Calu3 (cell line): Measurements from ENCODE around the gene SLC26A6. TPM values are rescaled to one million over a fixed set of nuclear protein-coding genes. Genes with fewer than 3 reads are reported as not detected.

Experiments used
- BruUV-seq: library from RNA; stranded (reverse); fragments of 400-500 nt; replicated peaks from 2 replicates; lab custom pipeline; 2021; lab: Mats Ljungman, UMichigan
- CTCF ChIA-PET: fragments of 300-600 bp; sonication (Branson Sonifier 250); formaldehyde crosslinking; loops from one replicate; lab custom pipeline; 2022; ENCODE audit warnings: antibody characterized with exemption; lab: Charles Lee
- DNase-seq: peaks from one replicate; pipeline ENCODE4 v3.0.0; 2022
- H3K27ac Mint-ChIP-seq: one replicate; pipeline ENCODE4 v1.8.0; 2022; ENCODE audit warnings: mixed read lengths; ENCODE audit not compliant: unreplicated experiment
- H3K27me3 Mint-ChIP-seq: one replicate; pipeline ENCODE4 v1.8.0; 2022; ENCODE audit warnings: mixed read lengths; ENCODE audit not compliant: unreplicated experiment
- H3K36me3 Mint-ChIP-seq: one replicate; pipeline ENCODE4 v1.8.0; 2022; ENCODE audit warnings: mild to moderate bottlenecking, moderate library complexity, mixed read lengths; ENCODE audit not compliant: insufficient read depth, unreplicated experiment
- H3K4me1 Mint-ChIP-seq: one replicate; pipeline ENCODE4 v1.8.0; 2022; ENCODE audit warnings: mild to moderate bottlenecking, low read depth, mixed read lengths; ENCODE audit not compliant: unreplicated experiment
- H3K4me3 Mint-ChIP-seq: one replicate; pipeline ENCODE4 v1.8.0; 2022; ENCODE audit warnings: mild to moderate bottlenecking, low read depth, moderate library complexity, mixed read lengths; ENCODE audit not compliant: unreplicated experiment
- H3K9me3 Mint-ChIP-seq: one replicate; pipeline ENCODE4 v1.8.0; 2022; ENCODE audit warnings: low read depth, mixed read lengths; ENCODE audit not compliant: unreplicated experiment
- intact Hi-C: fragments of 100-400 bp; cut with micrococcal nuclease; formaldehyde crosslinking; loops from one replicate; pipeline ENCODE4 v1.10.0; 2022; ENCODE audit not compliant: unreplicated experiment
- total RNA-seq: library from RNA; stranded (reverse); gene quantifications from 2 replicates; pipeline ENCODE4 v1.2.3, GENCODE V29; 2022
- TF ChIP-seq, protein P1 (sequence below): fragments of 200-600 bp; IDR thresholded peaks from one replicate; pipeline ENCODE4 v1.8.0; 2022; ENCODE audit warnings: antibody characterized with exemption; ENCODE audit not compliant: unreplicated experiment

Gene SLC26A6
- total RNA-seq, 1 experiment from 2014 or later, result 27.0 TPM

- no peak for DNase-seq
- no TSS peak for BruUV-seq
- TF ChIP-seq, protein P1, sequence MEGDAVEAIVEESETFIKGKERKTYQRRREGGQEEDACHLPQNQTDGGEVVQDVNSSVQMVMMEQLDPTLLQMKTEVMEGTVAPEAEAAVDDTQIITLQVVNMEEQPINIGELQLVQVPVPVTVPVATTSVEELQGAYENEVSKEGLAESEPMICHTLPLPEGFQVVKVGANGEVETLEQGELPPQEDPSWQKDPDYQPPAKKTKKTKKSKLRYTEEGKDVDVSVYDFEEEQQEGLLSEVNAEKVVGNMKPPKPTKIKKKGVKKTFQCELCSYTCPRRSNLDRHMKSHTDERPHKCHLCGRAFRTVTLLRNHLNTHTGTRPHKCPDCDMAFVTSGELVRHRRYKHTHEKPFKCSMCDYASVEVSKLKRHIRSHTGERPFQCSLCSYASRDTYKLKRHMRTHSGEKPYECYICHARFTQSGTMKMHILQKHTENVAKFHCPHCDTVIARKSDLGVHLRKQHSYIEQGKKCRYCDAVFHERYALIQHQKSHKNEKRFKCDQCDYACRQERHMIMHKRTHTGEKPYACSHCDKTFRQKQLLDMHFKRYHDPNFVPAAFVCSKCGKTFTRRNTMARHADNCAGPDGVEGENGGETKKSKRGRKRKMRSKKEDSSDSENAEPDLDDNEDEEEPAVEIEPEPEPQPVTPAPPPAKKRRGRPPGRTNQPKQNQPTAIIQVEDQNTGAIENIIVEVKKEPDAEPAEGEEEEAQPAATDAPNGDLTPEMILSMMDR, result no peak
- no peaks in the 10 kb centered on the region for H3K27me3 Mint-ChIP-seq
- no peaks in the 10 kb centered on the region for H3K9me3 Mint-ChIP-seq
- H3K27ac Mint-ChIP-seq, result no peak overlapping the region
- no peak overlapping the region for H3K4me3 Mint-ChIP-seq
- intact Hi-C loops, result no loop called here
- H3K36me3 Mint-ChIP-seq, result peaks cover 21% of the 10 kb centered on the region
- H3K4me1 Mint-ChIP-seq, result no peaks in the 10 kb centered on the region
- CTCF ChIA-PET, result no interaction called here
Observed at GRCh38 chr3:48672522-48672921, 37.3 kb upstream of the SLC26A6 start.

- BruUV-seq, result no TSS peak
- Mint-ChIP-seq H3K9me3 (no peaks in the 10 kb centered on the region), H3K4me3 (no peak overlapping the region), H3K36me3 (peaks cover 51% of the 10 kb centered on the region), H3K4me1 (peaks cover 14% of the 10 kb centered on the region), H3K27me3 (no peaks in the 10 kb centered on the region), H3K27ac (no peak overlapping the region)
- CTCF ChIA-PET, result interaction anchor here (1.1 kb wide), 1 partner anchor 10 kb away, joined by 3 read pairs; no protein-coding TSS in a partner anchor
- DNase-seq, result no peak
- TF ChIP-seq, protein P1, result no peak
- intact Hi-C loops, result no loop called here
Observed at GRCh38 chr3:48664929-48665328, 29.7 kb upstream of the SLC26A6 start.

DNA sequence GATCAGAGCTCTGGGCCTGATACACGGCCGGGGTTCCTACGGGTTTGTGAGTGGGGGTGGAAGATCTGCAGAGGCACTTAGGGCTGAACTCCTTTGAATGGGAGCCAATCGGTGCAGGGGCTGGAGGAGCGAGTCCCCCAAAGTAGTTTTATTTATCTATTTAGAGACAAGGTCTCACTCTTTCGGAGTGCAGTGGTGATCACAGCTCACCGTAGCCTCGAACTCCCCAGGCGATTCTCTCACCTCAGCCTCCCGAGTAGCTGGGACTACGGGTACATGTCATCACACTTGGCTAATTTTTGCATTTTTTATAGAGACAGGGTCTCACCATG lies 29.0 kb upstream of the SLC26A6 start:
- DNase-seq, result no peak
- BruUV-seq, result no TSS peak
- intact Hi-C loops, result no loop called here
- no peaks in the 10 kb centered on the region for H3K9me3 Mint-ChIP-seq
- TF ChIP-seq, protein P1, result peak; percentile 11
- peaks cover 14% of the 10 kb centered on the region for H3K4me1 Mint-ChIP-seq
- CTCF ChIA-PET, result interaction anchor here (1.0 to 1.1 kb wide), 2 partner anchors 11 to 22 kb away, joined by 3 read pairs; partner anchors contain the start of gene NCKIPSD
- H3K27me3 Mint-ChIP-seq, result no peaks in the 10 kb centered on the region
- H3K27ac Mint-ChIP-seq, result peak overlapping the region; percentile 100
- peaks cover 51% of the 10 kb centered on the region for H3K36me3 Mint-ChIP-seq
- peak overlapping the region; percentile 96 for H3K4me3 Mint-ChIP-seq

DNA sequence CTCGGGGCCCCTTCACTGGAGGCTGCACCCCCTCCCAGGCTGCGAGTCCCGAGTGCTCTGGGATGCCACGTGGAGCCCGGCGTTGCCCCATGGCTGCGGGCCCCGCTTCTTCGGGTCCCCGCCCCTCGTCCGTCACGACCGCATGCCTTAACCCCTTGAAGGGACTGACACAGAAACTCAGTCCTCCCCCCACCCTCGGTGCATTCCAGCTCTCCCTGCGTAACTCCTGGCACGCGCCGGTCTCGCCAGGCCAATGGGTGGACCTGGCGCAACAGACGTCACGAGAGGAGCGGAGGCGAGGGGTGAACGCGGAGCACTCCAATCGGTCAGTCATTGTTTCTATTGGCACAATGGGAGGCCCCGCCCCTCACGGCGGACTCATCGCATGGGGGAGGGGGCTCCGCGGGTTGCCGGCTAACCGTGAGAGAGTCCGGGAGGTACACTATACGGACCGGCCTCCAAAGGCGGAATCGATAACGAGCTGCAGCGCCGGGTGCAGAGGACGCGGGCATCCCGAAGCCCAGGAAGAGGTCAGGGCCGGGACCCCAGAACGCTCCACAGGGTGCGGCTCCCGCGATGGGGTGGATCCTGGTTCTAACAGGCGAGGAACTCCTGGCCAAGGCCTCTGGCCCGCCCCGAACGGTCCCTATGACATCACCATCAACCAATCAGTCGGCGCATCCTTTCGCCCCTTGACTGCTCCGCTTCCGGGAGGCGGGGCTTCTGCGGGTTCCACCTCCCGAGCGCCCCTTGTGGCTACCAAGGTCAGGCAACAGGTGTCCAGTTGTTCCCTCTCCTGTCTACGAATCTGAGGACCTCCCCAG lies 28.4 kb upstream of the SLC26A6 start:
- intact Hi-C loops, result loop anchor here (1.0 kb wide), 1 partner anchor 28 kb away; the partner anchor contains the start of gene SLC26A6
- no TSS peak for BruUV-seq
- Mint-ChIP-seq H3K27me3 (no peaks in the 10 kb centered on the region), H3K4me1 (peaks cover 14% of the 10 kb centered on the region), H3K36me3 (peaks cover 54% of the 10 kb centered on the region), H3K4me3 (peak overlapping the region; percentile 96), H3K27ac (peak overlapping the region; percentile 100), H3K9me3 (no peaks in the 10 kb centered on the region)
- peak; percentile 98 for DNase-seq
- CTCF ChIA-PET, result interaction anchor here (0.5 to 1.0 kb wide), 6 partner anchors 12 to 306 kb away, joined by 3 to 6 read pairs (median 3); partner anchors contain the start of genes NCKIPSD and SLC26A6
- TF ChIP-seq, protein P1, result peak; percentile 81
